GM12878 (cell line): ENCODE measurements around the gene TMC6. TPM values are rescaled to one million over a fixed set of nuclear protein-coding genes. Genes with fewer than 3 reads are reported as not detected.
A peak's percentile ranks its signal among the peaks of the same experiment; 100 is the strongest.

ENCODE experiments used
- BCL3 ChIP-seq: IDR thresholded peaks from 2 replicates; pipeline ENCODE4 v1.6.1; 2011; ENCODE audit warnings: borderline replicate concordance, low read depth, mild to moderate bottlenecking, moderate library complexity, low read length; ENCODE audit not compliant: insufficient read depth, poor library complexity, severe bottlenecking
- BMI1 ChIP-seq: fragments of 450-650 bp; IDR thresholded peaks from 2 replicates; pipeline ENCODE4 v1.6.1; 2016; ENCODE audit warnings: mild to moderate bottlenecking, moderate library complexity, borderline replicate concordance
- CEBPB ChIP-seq, 2 experiments: fragments of 150-350 bp in 1 of 2; IDR thresholded peaks; 2 replicates each; pipeline ENCODE4 v1.6.1; 2012 to 2014; ENCODE audit warnings: low read depth in 2 of 2, low read length in 2 of 2, borderline replicate concordance in 1 of 2, inconsistent platforms in 1 of 2
- E2F4 ChIP-seq: IDR thresholded peaks from 2 replicates; pipeline ENCODE4 v1.6.1; 2012; ENCODE audit warnings: low read depth, low read length, improper control_type of control experiment
- EP300 ChIP-seq, 2 experiments: fragments of 150-350 bp in 1 of 2; IDR thresholded peaks; 2 replicates each; pipeline ENCODE4 v1.6.1; 2011 to 2012; ENCODE audit warnings: low read depth in 2 of 2, low read length in 2 of 2, borderline replicate concordance in 1 of 2, improper control_type of control experiment in 1 of 2, inconsistent platforms in 1 of 2; ENCODE audit not compliant: control insufficient read depth in 1 of 2
- IRF4 ChIP-seq: IDR thresholded peaks from 2 replicates; pipeline ENCODE4 v1.6.1; 2011; ENCODE audit warnings: low read depth, low read length
- MXI1 ChIP-seq: fragments of 150-350 bp; IDR thresholded peaks from 2 replicates; pipeline ENCODE4 v1.6.1; 2011; ENCODE audit warnings: low read depth, mild to moderate bottlenecking, inconsistent platforms, low read length, improper control_type of control experiment
- NFYB ChIP-seq: IDR thresholded peaks from 2 replicates; pipeline ENCODE4 v1.6.1; 2011; ENCODE audit warnings: low read depth, mild to moderate bottlenecking, low read length, improper control_type of control experiment, moderate library complexity; ENCODE audit not compliant: insufficient read depth
- NR2C1 ChIP-seq: fragments of 450-650 bp; IDR thresholded peaks from 2 replicates; pipeline ENCODE4 v1.6.1; 2017; ENCODE audit warnings: antibody characterized with exemption, mild to moderate bottlenecking, moderate library complexity
- PAX8 ChIP-seq: fragments of 450-650 bp; IDR thresholded peaks from 2 replicates; pipeline ENCODE4 v1.6.1; 2017; ENCODE audit warnings: mild to moderate bottlenecking, moderate library complexity
- PKNOX1 ChIP-seq: fragments of 450-650 bp; IDR thresholded peaks from 2 replicates; pipeline ENCODE4 v1.6.1; 2016; ENCODE audit warnings: mild to moderate bottlenecking
- POLR2A ChIP-seq: IDR thresholded peaks from 2 replicates; pipeline ENCODE4 v1.6.1; 2011; ENCODE audit warnings: low read depth, mild to moderate bottlenecking, low read length
- POLR2AphosphoS2 ChIP-seq: IDR thresholded peaks from 2 replicates; pipeline ENCODE4 v1.6.1; 2011; ENCODE audit warnings: low read depth, mild to moderate bottlenecking, low read length, improper control_type of control experiment, moderate library complexity
- SMAD5 ChIP-seq: IDR thresholded peaks from 2 replicates; pipeline ENCODE4 v1.6.1; 2016; ENCODE audit warnings: antibody characterized with exemption, low read depth
- STAT1 ChIP-seq: fragments of 450-650 bp; conservative IDR thresholded peaks from 2 replicates; pipeline ENCODE4 v1.6.1; 2014; ENCODE audit warnings: antibody characterized with exemption, mild to moderate bottlenecking
- TCF3 ChIP-seq: IDR thresholded peaks from 2 replicates; pipeline ENCODE4 v1.6.1; 2012; ENCODE audit warnings: low read depth, mild to moderate bottlenecking, low read length, borderline replicate concordance; ENCODE audit not compliant: insufficient read depth
- polyA plus RNA-seq, 11 experiments: library from polyadenylated mRNA; depleted of rRNA in 4 of 11; unstranded in 6 of 11; stranded (reverse) in 5 of 11; fragments of >200 nt; fragmentation: Nextera tagmentation in 4 of 11; fragmentation: Illumina TruSeq in 1 of 11; extraction: Ambion mirVana in 4 of 11; extraction: Trizol in 1 of 11; gene quantifications; 1 replicate in 1 of 11; 2 replicates in 10 of 11; pipeline versions ENCODE4 v1.2.1 to v1.2.3, GENCODE V29; 2011 to 2016; ENCODE audit warnings: inconsistent platforms in 2 of 11, missing spikeins in 2 of 11, low read depth in 1 of 11
- total RNA-seq, 4 experiments: library from RNA; depleted of rRNA in 3 of 4; stranded (reverse); fragments of >200 nt in 3 of 4; fragmentation: Illumina TruSeq in 1 of 4; extraction: Trizol in 1 of 4; gene quantifications; 2 replicates each; pipeline versions ENCODE4 v1.2.1 to v1.2.3, GENCODE V29; 2013 to 2021
- TF ChIP-seq, protein P1 (sequence below): fragments of 450-650 bp; IDR thresholded peaks from 2 replicates; pipeline ENCODE4 v1.6.1; 2016; ENCODE audit warnings: mild to moderate bottlenecking, moderate library complexity, borderline replicate concordance
- TF ChIP-seq, protein P2 (sequence below): fragments of 450-650 bp; formaldehyde crosslinking; IDR thresholded peaks from 2 replicates; pipeline ENCODE4 v1.4.0; 2020; ENCODE audit warnings: mild to moderate bottlenecking, moderate library complexity

Gene TMC6
- total and polyA plus RNA-seq, 10 of the 15 experiments (the other 5 are each of a cell fraction or from before 2014, with no cell fraction given) = 1.9 to 232 (median 60.6) TPM

- TF ChIP-seq POLR2AphosphoS2 = peak; percentile 95
- TF ChIP-seq CEBPB (IDR thresholded peaks at IDR 0.05; ENCODE audit: borderline replicate concordance in 1 of 2, low read depth in 2 of 2, low read length in 2 of 2) = no peak
- no peak for TF ChIP-seq TCF3
- peak; percentile 30; the same call in 1 of the 2 replicates for TF ChIP-seq BMI1
- peak; percentile 86 for TF ChIP-seq POLR2A
- no peak; the same call in 1 of the 2 replicates for TF ChIP-seq SMAD5
- no peak for TF ChIP-seq MXI1
- no peak for TF ChIP-seq PAX8
- TF ChIP-seq IRF4 = no peak
- TF ChIP-seq E2F4 = no peak
- TF ChIP-seq PKNOX1 = no peak
- TF ChIP-seq STAT1 = no peak
- TF ChIP-seq, protein P1, sequence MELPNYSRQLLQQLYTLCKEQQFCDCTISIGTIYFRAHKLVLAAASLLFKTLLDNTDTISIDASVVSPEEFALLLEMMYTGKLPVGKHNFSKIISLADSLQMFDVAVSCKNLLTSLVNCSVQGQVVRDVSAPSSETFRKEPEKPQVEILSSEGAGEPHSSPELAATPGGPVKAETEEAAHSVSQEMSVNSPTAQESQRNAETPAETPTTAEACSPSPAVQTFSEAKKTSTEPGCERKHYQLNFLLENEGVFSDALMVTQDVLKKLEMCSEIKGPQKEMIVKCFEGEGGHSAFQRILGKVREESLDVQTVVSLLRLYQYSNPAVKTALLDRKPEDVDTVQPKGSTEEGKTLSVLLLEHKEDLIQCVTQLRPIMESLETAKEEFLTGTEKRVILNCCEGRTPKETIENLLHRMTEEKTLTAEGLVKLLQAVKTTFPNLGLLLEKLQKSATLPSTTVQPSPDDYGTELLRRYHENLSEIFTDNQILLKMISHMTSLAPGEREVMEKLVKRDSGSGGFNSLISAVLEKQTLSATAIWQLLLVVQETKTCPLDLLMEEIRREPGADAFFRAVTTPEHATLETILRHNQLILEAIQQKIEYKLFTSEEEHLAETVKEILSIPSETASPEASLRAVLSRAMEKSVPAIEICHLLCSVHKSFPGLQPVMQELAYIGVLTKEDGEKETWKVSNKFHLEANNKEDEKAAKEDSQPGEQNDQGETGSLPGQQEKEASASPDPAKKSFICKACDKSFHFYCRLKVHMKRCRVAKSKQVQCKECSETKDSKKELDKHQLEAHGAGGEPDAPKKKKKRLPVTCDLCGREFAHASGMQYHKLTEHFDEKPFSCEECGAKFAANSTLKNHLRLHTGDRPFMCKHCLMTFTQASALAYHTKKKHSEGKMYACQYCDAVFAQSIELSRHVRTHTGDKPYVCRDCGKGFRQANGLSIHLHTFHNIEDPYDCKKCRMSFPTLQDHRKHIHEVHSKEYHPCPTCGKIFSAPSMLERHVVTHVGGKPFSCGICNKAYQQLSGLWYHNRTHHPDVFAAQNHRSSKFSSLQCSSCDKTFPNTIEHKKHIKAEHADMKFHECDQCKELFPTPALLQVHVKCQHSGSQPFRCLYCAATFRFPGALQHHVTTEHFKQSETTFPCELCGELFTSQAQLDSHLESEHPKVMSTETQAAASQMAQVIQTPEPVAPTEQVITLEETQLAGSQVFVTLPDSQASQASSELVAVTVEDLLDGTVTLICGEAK = no peak
- TF ChIP-seq NR2C1 = no peak
- TF ChIP-seq BCL3 = peak; percentile 83
- TF ChIP-seq EP300 (IDR thresholded peaks at IDR 0.05; ENCODE audit: borderline replicate concordance in 1 of 2, control insufficient read depth in 1 of 2, low read depth in 2 of 2, low read length in 2 of 2) = no peak
- no peak for TF ChIP-seq NFYB
- TF ChIP-seq, protein P2, sequence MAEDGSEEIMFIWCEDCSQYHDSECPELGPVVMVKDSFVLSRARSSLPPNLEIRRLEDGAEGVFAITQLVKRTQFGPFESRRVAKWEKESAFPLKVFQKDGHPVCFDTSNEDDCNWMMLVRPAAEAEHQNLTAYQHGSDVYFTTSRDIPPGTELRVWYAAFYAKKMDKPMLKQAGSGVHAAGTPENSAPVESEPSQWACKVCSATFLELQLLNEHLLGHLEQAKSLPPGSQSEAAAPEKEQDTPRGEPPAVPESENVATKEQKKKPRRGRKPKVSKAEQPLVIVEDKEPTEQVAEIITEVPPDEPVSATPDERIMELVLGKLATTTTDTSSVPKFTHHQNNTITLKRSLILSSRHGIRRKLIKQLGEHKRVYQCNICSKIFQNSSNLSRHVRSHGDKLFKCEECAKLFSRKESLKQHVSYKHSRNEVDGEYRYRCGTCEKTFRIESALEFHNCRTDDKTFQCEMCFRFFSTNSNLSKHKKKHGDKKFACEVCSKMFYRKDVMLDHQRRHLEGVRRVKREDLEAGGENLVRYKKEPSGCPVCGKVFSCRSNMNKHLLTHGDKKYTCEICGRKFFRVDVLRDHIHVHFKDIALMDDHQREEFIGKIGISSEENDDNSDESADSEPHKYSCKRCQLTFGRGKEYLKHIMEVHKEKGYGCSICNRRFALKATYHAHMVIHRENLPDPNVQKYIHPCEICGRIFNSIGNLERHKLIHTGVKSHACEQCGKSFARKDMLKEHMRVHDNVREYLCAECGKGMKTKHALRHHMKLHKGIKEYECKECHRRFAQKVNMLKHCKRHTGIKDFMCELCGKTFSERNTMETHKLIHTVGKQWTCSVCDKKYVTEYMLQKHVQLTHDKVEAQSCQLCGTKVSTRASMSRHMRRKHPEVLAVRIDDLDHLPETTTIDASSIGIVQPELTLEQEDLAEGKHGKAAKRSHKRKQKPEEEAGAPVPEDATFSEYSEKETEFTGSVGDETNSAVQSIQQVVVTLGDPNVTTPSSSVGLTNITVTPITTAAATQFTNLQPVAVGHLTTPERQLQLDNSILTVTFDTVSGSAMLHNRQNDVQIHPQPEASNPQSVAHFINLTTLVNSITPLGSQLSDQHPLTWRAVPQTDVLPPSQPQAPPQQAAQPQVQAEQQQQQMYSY (CRISPR knock-in tag) = no peak
Observed at GRCh38 chr17:78174346-78174869, 45.9 kb upstream of the TMC6 start (continued).
